Measurements from ENCODE around the gene ZDHHC14. TPM values are rescaled to one million over a fixed set of nuclear protein-coding genes. Genes with fewer than 3 reads are reported as not detected.

Gene ZDHHC14
- total and polyA plus RNA-seq, 9 donors: 4.9 to 16.4 (median 5.9) TPM

- H3K36me3 ChIP-seq: no peaks in the 10 kb centered on the region
- H3K27ac ChIP-seq: no peak overlapping the region
- intact Hi-C loops (cut with DNase I): no loop called here
- no peak overlapping the region for H3K4me3 ChIP-seq
- WGBS, 3 donors: 90 to 97% (median 91%) methylated on average over 7 of the region's 7 CpGs
- no peaks in the 10 kb centered on the region for H3K27me3 ChIP-seq
- DNase-seq: peak in 1 of 5 donors; percentile 15
- no peaks in the 10 kb centered on the region for H3K4me1 ChIP-seq (ENCODE audit: insufficient read depth)
- no peaks in the 10 kb centered on the region for H3K9me3 ChIP-seq
- TF ChIP-seq POLR2A (IDR thresholded peaks at IDR 0.05) (no peak), CTCF (IDR thresholded peaks at IDR 0.05) (no peak), EP300 (IDR thresholded peaks at IDR 0.05) (no peak)
These were observed 257.8 kb downstream of the ZDHHC14 start for GRCh38 chr6:157638779-157639178.

GRCh38 chr6:157640746-157641451 is 259.9 kb downstream of the ZDHHC14 start:
- WGBS, 3 donors: 88 to 91% (median 89%) methylated on average over 8 of the region's 8 CpGs

GRCh38 chr6:157641837-157642236 is 260.8 kb downstream of the ZDHHC14 start:
- no peak for DNase-seq
- no peaks in the 10 kb centered on the region for H3K9me3 ChIP-seq
- no peaks in the 10 kb centered on the region for H3K36me3 ChIP-seq
- no peak for TF ChIP-seq EP300 (IDR thresholded peaks at IDR 0.05)
- no peak for TF ChIP-seq POLR2A (IDR thresholded peaks at IDR 0.05)
- no peak for TF ChIP-seq CTCF (IDR thresholded peaks at IDR 0.05)
- intact Hi-C loops (cut with DNase I): no loop called here
- no peak overlapping the region for H3K27ac ChIP-seq
- WGBS, 3 donors: 90 to 94% (median 93%) methylated on average over 2 of the region's 2 CpGs
- H3K4me1 ChIP-seq (ENCODE audit: insufficient read depth): no peaks in the 10 kb centered on the region
- no peak overlapping the region for H3K4me3 ChIP-seq
- no peaks in the 10 kb centered on the region for H3K27me3 ChIP-seq

More at GRCh38 chr6:157640746-157641451, 259.9 kb downstream of the ZDHHC14 start:
- Histone ChIP-seq H3K4me3 (no peak overlapping the region), H3K27me3 (no peaks in the 10 kb centered on the region), H3K36me3 (no peaks in the 10 kb centered on the region), H3K27ac (no peak overlapping the region), H3K4me1 (ENCODE audit: insufficient read depth) (no peaks in the 10 kb centered on the region), H3K9me3 (no peaks in the 10 kb centered on the region)
- TF ChIP-seq POLR2A (IDR thresholded peaks at IDR 0.05) (no peak), CTCF (IDR thresholded peaks at IDR 0.05) (no peak), EP300 (IDR thresholded peaks at IDR 0.05) (no peak)
- DNase-seq: no peak
- intact Hi-C loops (cut with DNase I): no loop called here

- H3K4me3 ChIP-seq: no peak overlapping the region
- intact Hi-C loops (cut with DNase I): no loop called here
- WGBS, 3 donors: 95 to 96% (median 95%) methylated on average over 3 of the region's 3 CpGs
These were observed 261.7 kb downstream of the ZDHHC14 start for GRCh38 chr6:157642736-157643135.

More at GRCh38 chr6:157642736-157643135, 261.7 kb downstream of the ZDHHC14 start:
- Histone ChIP-seq H3K4me1 (ENCODE audit: insufficient read depth) (no peaks in the 10 kb centered on the region), H3K27me3 (no peaks in the 10 kb centered on the region), H3K36me3 (no peaks in the 10 kb centered on the region), H3K9me3 (no peaks in the 10 kb centered on the region), H3K27ac (no peak overlapping the region)
- TF ChIP-seq POLR2A (IDR thresholded peaks at IDR 0.05): no peak
- no peak for TF ChIP-seq CTCF (IDR thresholded peaks at IDR 0.05)
- TF ChIP-seq EP300 (IDR thresholded peaks at IDR 0.05): no peak
- no peak for DNase-seq

Measured in ovary (tissue), 9 donors.